CD14-positive monocyte (primary cell): ENCODE measurements around the gene TMEM132D. TPM values are rescaled to one million over a fixed set of nuclear protein-coding genes. Genes with fewer than 3 reads are reported as not detected.

Source experiments
- DNase-seq, 3 donors: peaks; one replicate each; pipeline ENCODE4 v3.0.0-alpha.2; 2011 to 2022
- H2AFZ ChIP-seq: 2 replicates; pipeline ENCODE4 v1.6.0; 2012; ENCODE audit warnings: mild to moderate bottlenecking, low read depth, low read length, inconsistent platforms; ENCODE audit not compliant: insufficient read depth, poor library complexity, severe bottlenecking
- H3K27ac ChIP-seq, 2 donors: 1 replicate in 1 of 2; 2 replicates in 1 of 2; pipeline ENCODE4 v1.5.1; 2012 to 2013; ENCODE audit warnings: low read length in 2 of 2, control low read depth in 1 of 2, inconsistent platforms in 1 of 2, low read depth in 1 of 2, mild to moderate bottlenecking in 1 of 2
- H3K27me3 ChIP-seq, 2 donors: one replicate each; pipeline versions ENCODE4 v1.6.0 to v1.6.1; 2011 to 2013; ENCODE audit warnings: low read length in 2 of 2; ENCODE audit not compliant: control insufficient read depth in 2 of 2, insufficient read depth in 2 of 2
- H3K36me3 ChIP-seq, 2 donors: replicated peaks in 1 of 2; 1 replicate in 1 of 2; 2 replicates in 1 of 2; pipeline versions ENCODE4 v1.5.1 to v1.6.1; 2012 to 2013; ENCODE audit warnings: low read length in 2 of 2, control low read depth in 1 of 2, inconsistent platforms in 1 of 2, mild to moderate bottlenecking in 1 of 2; ENCODE audit not compliant: insufficient read depth in 2 of 2, control insufficient read depth in 1 of 2
- H3K4me1 ChIP-seq, 2 donors: 1 replicate in 1 of 2; 2 replicates in 1 of 2; pipeline versions ENCODE4 v1.5.1 to v1.6.1; 2012 to 2013; ENCODE audit warnings: low read length in 2 of 2, control low read depth in 1 of 2, inconsistent platforms in 1 of 2, mild to moderate bottlenecking in 1 of 2, moderate library complexity in 1 of 2; ENCODE audit not compliant: insufficient read depth in 2 of 2, control insufficient read depth in 1 of 2
- H3K4me2 ChIP-seq: replicated peaks from 2 replicates; pipeline ENCODE3; 2012; ENCODE audit warnings: low read length, moderate library complexity, mild to moderate bottlenecking; ENCODE audit not compliant: poor library complexity, severe bottlenecking; ENCODE audit errors: extremely low read depth
- H3K4me3 ChIP-seq, 3 experiments: fragments of 200-600 bp in 1 of 3; sonication (generic) in 1 of 3; replicated peaks in 1 of 3; 1 replicate in 2 of 3; 2 replicates in 1 of 3; pipeline ENCODE4 v1.5.1; 2011 to 2013; ENCODE audit warnings: low read length in 3 of 3, mild to moderate bottlenecking in 3 of 3, control low read depth in 2 of 3, low read depth in 2 of 3, inconsistent platforms in 1 of 3, moderate library complexity in 1 of 3
- H3K79me2 ChIP-seq: 2 replicates; pipeline ENCODE4 v1.6.0; 2012; ENCODE audit warnings: mild to moderate bottlenecking, control low read depth, inconsistent platforms, low read length, moderate library complexity; ENCODE audit not compliant: insufficient read depth
- H3K9ac ChIP-seq: 2 replicates; pipeline ENCODE4 v1.6.0; 2017; ENCODE audit warnings: low read length, mild to moderate bottlenecking; ENCODE audit not compliant: insufficient read depth, poor library complexity, severe bottlenecking
- H3K9me3 ChIP-seq, 2 donors: replicated peaks in 1 of 2; 1 replicate in 1 of 2; 2 replicates in 1 of 2; pipeline versions ENCODE4 v1.5.1 to v1.6.1; 2012 to 2013; ENCODE audit warnings: low read length in 2 of 2, control low read depth in 1 of 2; ENCODE audit not compliant: control insufficient read depth in 1 of 2, insufficient read depth in 1 of 2
- H4K20me1 ChIP-seq: 2 replicates; pipeline ENCODE4 v1.6.0; 2012; ENCODE audit warnings: mild to moderate bottlenecking, low read length, control low read depth, moderate library complexity; ENCODE audit not compliant: insufficient read depth
- H3K27ac Mint-ChIP-seq, 7 donors: one replicate each; pipeline ENCODE4 v1.8.0; 2020; ENCODE audit warnings: mild to moderate bottlenecking in 7 of 7, mixed read lengths in 7 of 7, moderate library complexity in 6 of 7, inconsistent platforms in 2 of 7
- H3K27me3 Mint-ChIP-seq, 3 donors: one replicate each; pipeline ENCODE4 v1.8.0; 2021 to 2022; ENCODE audit warnings: low read depth in 3 of 3, mild to moderate bottlenecking in 3 of 3, mixed read lengths in 3 of 3, moderate library complexity in 3 of 3, inconsistent platforms in 1 of 3
- H3K36me3 Mint-ChIP-seq, 2 donors: one replicate each; pipeline ENCODE4 v1.8.0; 2020; ENCODE audit warnings: mixed read lengths in 2 of 2, inconsistent platforms in 1 of 2, mild to moderate bottlenecking in 1 of 2
- H3K4me1 Mint-ChIP-seq: one replicate; pipeline ENCODE4 v1.8.0; 2020; ENCODE audit warnings: mild to moderate bottlenecking, mixed read lengths
- H3K4me3 Mint-ChIP-seq, 2 donors: one replicate each; pipeline ENCODE4 v1.8.0; 2020; ENCODE audit warnings: mild to moderate bottlenecking in 2 of 2, mixed read lengths in 2 of 2, moderate library complexity in 1 of 2
- H3K9me3 Mint-ChIP-seq, 7 donors: one replicate each; pipeline ENCODE4 v1.8.0; 2020 to 2022; ENCODE audit warnings: mixed read lengths in 7 of 7, mild to moderate bottlenecking in 6 of 7, moderate library complexity in 6 of 7, inconsistent platforms in 2 of 7
- WGBS: methylation state at CpG from one replicate; pipeline ENCODE4 v1.1.5; 2013; ENCODE audit warnings: missing lambda C conversion rate; ENCODE audit not compliant: insufficient coverage; 5-methylcytosine and 5-hydroxymethylcytosine counted together
- intact Hi-C, 2 donors: fragments of 100-400 bp; cut with micrococcal nuclease; formaldehyde crosslinking; loops; one replicate each; pipeline versions ENCODE4 v1.15.0 to v1.15.1; 2023
- polyA plus RNA-seq, 3 donors: library from polyadenylated mRNA; depleted of rRNA in 1 of 3; unstranded in 2 of 3; stranded (reverse) in 1 of 3; fragments of 300-500 nt in 2 of 3; fragments of >200 nt in 1 of 3; fragmentation: Illumina TruSeq in 2 of 3; gene quantifications; 1 replicate in 2 of 3; 2 replicates in 1 of 3; pipeline ENCODE4 v1.2.3, GENCODE V29; 2012 to 2021
- TF ChIP-seq, protein P1 (sequence below): fragments of 200-600 bp; IDR thresholded peaks from one replicate; pipeline ENCODE4 v1.8.0; 2022; ENCODE audit warnings: antibody characterized with exemption, mild to moderate bottlenecking

TMEM132D gene
- polyA plus RNA-seq, 3 donors: 0.04 TPM; not detected in 2

DNA sequence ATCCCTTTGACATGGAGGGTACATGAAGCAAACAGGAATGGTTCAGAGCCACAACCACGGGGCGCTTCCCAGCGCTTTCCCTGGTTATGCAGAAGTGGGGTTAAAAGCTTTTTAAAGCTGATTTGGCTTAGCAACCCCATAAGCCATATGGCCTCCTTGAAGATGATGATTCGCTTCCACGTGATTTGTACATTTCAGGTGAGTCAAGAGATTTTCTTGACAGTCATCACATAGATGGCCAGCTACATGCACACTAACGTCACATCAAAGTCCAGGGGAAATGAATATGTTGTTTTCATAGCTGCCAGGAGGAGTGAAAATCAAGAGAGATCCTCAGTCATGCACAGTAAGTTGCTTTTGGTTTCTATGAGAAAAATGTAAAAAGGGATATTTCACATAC lies 309.7 kb downstream of the TMEM132D start:
- Histone ChIP-seq H4K20me1 (no peaks in the 10 kb centered on the region), H3K27me3 (no peaks in the 10 kb centered on the region), H3K27ac (no peak overlapping the region), H3K4me3 (no peak overlapping the region), H3K4me1 (no peaks in the 10 kb centered on the region), H3K79me2 (no peaks in the 10 kb centered on the region), H3K36me3 (no peaks in the 10 kb centered on the region), H3K9me3 (peaks cover 6% of the 10 kb centered on the region in 2 donors), H3K4me2 (no peak overlapping the region), H2AFZ (no peak overlapping the region), H3K9ac (no peak overlapping the region)
- no peak overlapping the region for H3K27ac Mint-ChIP-seq
- H3K4me3 Mint-ChIP-seq: no peak overlapping the region
- no peaks in the 10 kb centered on the region for H3K4me1 Mint-ChIP-seq
- peaks cover 0 to 2% (median 0%) of the 10 kb centered on the region in 3 donors for H3K27me3 Mint-ChIP-seq
- H3K36me3 Mint-ChIP-seq: no peaks in the 10 kb centered on the region
- no CpG with 5 or more reads among the region's 6 CpGs for WGBS
- intact Hi-C loops: no loop called here
- TF ChIP-seq, protein P1, sequence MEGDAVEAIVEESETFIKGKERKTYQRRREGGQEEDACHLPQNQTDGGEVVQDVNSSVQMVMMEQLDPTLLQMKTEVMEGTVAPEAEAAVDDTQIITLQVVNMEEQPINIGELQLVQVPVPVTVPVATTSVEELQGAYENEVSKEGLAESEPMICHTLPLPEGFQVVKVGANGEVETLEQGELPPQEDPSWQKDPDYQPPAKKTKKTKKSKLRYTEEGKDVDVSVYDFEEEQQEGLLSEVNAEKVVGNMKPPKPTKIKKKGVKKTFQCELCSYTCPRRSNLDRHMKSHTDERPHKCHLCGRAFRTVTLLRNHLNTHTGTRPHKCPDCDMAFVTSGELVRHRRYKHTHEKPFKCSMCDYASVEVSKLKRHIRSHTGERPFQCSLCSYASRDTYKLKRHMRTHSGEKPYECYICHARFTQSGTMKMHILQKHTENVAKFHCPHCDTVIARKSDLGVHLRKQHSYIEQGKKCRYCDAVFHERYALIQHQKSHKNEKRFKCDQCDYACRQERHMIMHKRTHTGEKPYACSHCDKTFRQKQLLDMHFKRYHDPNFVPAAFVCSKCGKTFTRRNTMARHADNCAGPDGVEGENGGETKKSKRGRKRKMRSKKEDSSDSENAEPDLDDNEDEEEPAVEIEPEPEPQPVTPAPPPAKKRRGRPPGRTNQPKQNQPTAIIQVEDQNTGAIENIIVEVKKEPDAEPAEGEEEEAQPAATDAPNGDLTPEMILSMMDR: no peak
- peaks cover 0 to 10% (median 4%) of the 10 kb centered on the region in 7 donors for H3K9me3 Mint-ChIP-seq
- no peak for DNase-seq

DNA sequence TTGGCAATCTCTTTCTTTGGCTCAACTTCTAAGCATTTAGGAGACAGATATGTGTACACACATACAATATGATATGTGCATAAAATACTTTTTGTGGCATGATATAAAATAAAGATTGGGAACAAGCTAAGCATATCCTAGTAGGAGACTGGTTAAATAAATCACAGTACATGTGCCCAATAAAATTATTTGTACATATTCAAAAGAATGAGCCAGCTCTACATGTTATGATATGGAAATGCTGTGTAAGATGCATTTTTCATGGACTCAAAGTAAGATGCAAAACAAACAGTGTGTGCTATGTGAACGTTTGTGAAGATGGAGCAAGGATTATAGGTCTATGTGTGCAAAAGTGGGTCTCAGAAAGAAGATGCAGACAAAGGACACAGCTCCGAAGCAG lies 311.4 kb downstream of the TMEM132D start:
- Histone ChIP-seq H3K4me3 (no peak overlapping the region), H3K79me2 (no peaks in the 10 kb centered on the region), H4K20me1 (no peaks in the 10 kb centered on the region), H3K27ac (no peak overlapping the region), H3K9ac (no peak overlapping the region), H3K4me2 (no peak overlapping the region), H3K4me1 (no peaks in the 10 kb centered on the region), H3K36me3 (no peaks in the 10 kb centered on the region), H3K27me3 (no peaks in the 10 kb centered on the region), H2AFZ (no peak overlapping the region), H3K9me3 (peaks cover 13 to 14% of the 10 kb centered on the region in 2 donors)
- peaks cover 0 to 8% (median 6%) of the 10 kb centered on the region in 7 donors for H3K9me3 Mint-ChIP-seq
- DNase-seq: no peak
- no peak overlapping the region for H3K27ac Mint-ChIP-seq
- TF ChIP-seq, protein P1: no peak
- H3K4me1 Mint-ChIP-seq: no peaks in the 10 kb centered on the region
- intact Hi-C loops: no loop called here
- WGBS: 49% methylated on average over 2 of the region's 2 CpGs
- H3K27me3 Mint-ChIP-seq: no peaks in the 10 kb centered on the region
- no peak overlapping the region for H3K4me3 Mint-ChIP-seq
- no peaks in the 10 kb centered on the region for H3K36me3 Mint-ChIP-seq
